HCT116 (cell line): ENCODE measurements around the gene SPOCK3. TPM values are rescaled to one million over a fixed set of nuclear protein-coding genes. Genes with fewer than 3 reads are reported as not detected.

Source experiments
- ATAC-seq: fragments of 200-7000 bp; cut with Tn5 transposase; 2 replicates; pipeline ENCODE4 v1.9.1; 2020; ENCODE audit warnings: mild to moderate bottlenecking, moderate library complexity
- Bru-seq: library from RNA; stranded (reverse); fragments of 400-500 nt; gene quantifications from one replicate; lab custom pipeline; 2021; lab: Mats Ljungman, UMichigan
- BruChase-seq, 2 experiments: library from RNA; stranded (reverse); fragments of 400-500 nt; gene quantifications; one replicate each; lab custom pipeline; 2021; lab: Mats Ljungman, UMichigan
- BruUV-seq: library from RNA; stranded (reverse); fragments of 400-500 nt; replicated peaks from 2 replicates; lab custom pipeline; 2021; lab: Mats Ljungman, UMichigan
- CTCF ChIA-PET: fragments of 300-600 bp; sonication (Branson Sonifier 250); formaldehyde crosslinking; loops from one replicate; lab custom pipeline; 2021; ENCODE audit warnings: antibody characterized with exemption; lab: Charles Lee
- POLR2A ChIA-PET: fragments of 300-600, 350-600 bp; sonication (Branson Sonifier 250); formaldehyde crosslinking; loops from one replicate; lab custom pipeline; 2021; ENCODE audit warnings: antibody characterized with exemption; lab: Charles Lee
- RAD21 ChIA-PET, 2 experiments: fragments of 300-600 bp; sonication (Branson Sonifier 250); formaldehyde crosslinking; loops; one replicate each; lab custom pipeline; 2023; ENCODE audit warnings: low total read pairs in 2 of 2; ENCODE audit not compliant: uncharacterized antibody in 2 of 2, unreplicated experiment in 2 of 2, low non-redundant PET in 1 of 2; lab: Charles Lee
- DNase-seq: peaks from one replicate; pipeline ENCODE4 v3.0.0-alpha.2; 2010; ENCODE audit warnings: low read depth, low spot score
- H2AFZ ChIP-seq: fragments of 200-600 bp; shearing (Covaris generic), sonication (generic); 2 replicates; pipeline ENCODE4 v1.6.1; 2017; ENCODE audit warnings: low read depth, mixed run types, mixed read lengths, antibody characterized with exemption, low read length; ENCODE audit not compliant: poor library complexity, severe bottlenecking
- H3K27ac ChIP-seq: 2 replicates; pipeline ENCODE4 v1.5.1; 2012; ENCODE audit warnings: low read depth, low read length
- H3K27me3 ChIP-seq: fragments of 200-600 bp; sonication (generic); 2 replicates; pipeline ENCODE4 v1.6.1; 2016; ENCODE audit warnings: mixed run types, low read length, mixed read lengths; ENCODE audit not compliant: insufficient read depth
- H3K36me3 ChIP-seq, 2 experiments: fragments of 200-500 bp in 1 of 2; fragments of 200-600 bp in 1 of 2; sonication (Bioruptor generic) in 1 of 2; sonication (generic) in 1 of 2; 2 replicates each; pipeline versions ENCODE4 v1.5.1 to v1.6.1; 2014 to 2016; ENCODE audit warnings: low read length in 2 of 2, inconsistent platforms in 1 of 2, mixed read lengths in 1 of 2, mixed run types in 1 of 2; ENCODE audit not compliant: insufficient read depth in 2 of 2, control insufficient read depth in 1 of 2
- H3K4me1 ChIP-seq, 2 experiments: fragments of 200-600 bp in 1 of 2; sonication (generic) in 1 of 2; 2 replicates each; pipeline versions ENCODE4 v1.5.1 to v1.6.1; 2012 to 2017; ENCODE audit warnings: low read length in 2 of 2, inconsistent platforms in 1 of 2, mild to moderate bottlenecking in 1 of 2, mixed read lengths in 1 of 2, mixed run types in 1 of 2, moderate library complexity in 1 of 2; ENCODE audit not compliant: insufficient read depth in 2 of 2, control insufficient read depth in 1 of 2
- H3K4me2 ChIP-seq: fragments of 200-600 bp; sonication (generic); 2 replicates; pipeline ENCODE4 v1.6.1; 2017; ENCODE audit warnings: mixed run types, low read length, mixed read lengths
- H3K4me3 ChIP-seq, 2 experiments: fragments of 200-600 bp in 1 of 2; sonication (generic) in 1 of 2; replicated peaks in 1 of 2; 2 replicates each; pipeline ENCODE4 v1.5.1; 2011 to 2016; ENCODE audit warnings: low read length in 2 of 2, control low read depth in 1 of 2, low read depth in 1 of 2, mild to moderate bottlenecking in 1 of 2, mixed read lengths in 1 of 2, mixed run types in 1 of 2
- H3K79me2 ChIP-seq: fragments of 200-600 bp; sonication (generic); 2 replicates; pipeline ENCODE4 v1.6.1; 2017; ENCODE audit warnings: mild to moderate bottlenecking, mixed run types, low read length, moderate library complexity, mixed read lengths; ENCODE audit not compliant: insufficient read depth
- H3K9ac ChIP-seq: fragments of 200-600 bp; sonication (generic); 2 replicates; pipeline ENCODE4 v1.6.1; 2016; ENCODE audit warnings: low read length, mixed read lengths
- H3K9me2 ChIP-seq: fragments of 200-600 bp; sonication (generic), shearing (Covaris generic); 2 replicates; pipeline ENCODE4 v1.6.1; 2017; ENCODE audit warnings: mixed run types, mild to moderate bottlenecking, moderate library complexity; ENCODE audit not compliant: insufficient read depth
- H3K9me3 ChIP-seq, 2 experiments: fragments of 200-500 bp in 1 of 2; fragments of 200-600 bp in 1 of 2; sonication (Bioruptor generic) in 1 of 2; sonication (generic) in 1 of 2; 2 replicates each; pipeline ENCODE4 v1.6.1; 2014 to 2017; ENCODE audit warnings: low read length in 2 of 2, mixed read lengths in 2 of 2, inconsistent platforms in 1 of 2, low read depth in 1 of 2, mild to moderate bottlenecking in 1 of 2, mixed run types in 1 of 2, moderate library complexity in 1 of 2; ENCODE audit not compliant: control insufficient read depth in 1 of 2, insufficient read depth in 1 of 2
- H4K20me1 ChIP-seq: fragments of 200-600 bp; sonication (generic), shearing (Covaris generic); 2 replicates; pipeline ENCODE4 v1.6.1; 2017; ENCODE audit warnings: mixed run types, mild to moderate bottlenecking, moderate library complexity; ENCODE audit not compliant: insufficient read depth
- CBX3 ChIP-seq: IDR thresholded peaks from 2 replicates; pipeline ENCODE4 v1.6.1; 2012; ENCODE audit warnings: low read depth
- CTCF ChIP-seq, 3 experiments: fragments of 200-600 bp in 1 of 3; sonication (generic) in 1 of 3; IDR thresholded peaks in 2 of 3; conservative IDR thresholded peaks in 1 of 3; 2 replicates each; pipeline ENCODE4 v1.5.1; 2012 to 2017; ENCODE audit warnings: low read depth in 2 of 3, low read length in 2 of 3, antibody characterized with exemption in 1 of 3, borderline replicate concordance in 1 of 3, control low read depth in 1 of 3, mild to moderate bottlenecking in 1 of 3, mixed read lengths in 1 of 3, mixed run types in 1 of 3, moderate library complexity in 1 of 3; ENCODE audit not compliant: insufficient read depth in 1 of 3
- EZH2phosphoT487 ChIP-seq: fragments of 200-600 bp; IDR thresholded peaks from 2 replicates; pipeline ENCODE4 v1.6.1; 2018; ENCODE audit warnings: antibody characterized with exemption, borderline replicate concordance
- MAX ChIP-seq: IDR thresholded peaks from 2 replicates; pipeline ENCODE4 v1.6.1; 2012
- RAD21 ChIP-seq: IDR thresholded peaks from 2 replicates; pipeline ENCODE4 v1.6.1; 2012; ENCODE audit warnings: low read depth, mild to moderate bottlenecking
- SIN3A ChIP-seq: IDR thresholded peaks from 2 replicates; pipeline ENCODE4 v1.6.1; 2012; ENCODE audit warnings: low read depth
- TCF7L2 ChIP-seq: IDR thresholded peaks from 2 replicates; pipeline ENCODE4 v1.7.0; 2011; ENCODE audit warnings: borderline replicate concordance, inconsistent platforms; ENCODE audit not compliant: insufficient read depth, insufficient read length; ENCODE audit errors: extremely low read depth
- ZNF274 ChIP-seq: fragments of 200-500 bp; sonication (Bioruptor generic); IDR thresholded peaks from 2 replicates; pipeline ENCODE4 v1.6.1; 2014; ENCODE audit warnings: mild to moderate bottlenecking, low read depth, low read length, inconsistent platforms
- intact Hi-C: fragments of 100-400 bp; cut with micrococcal nuclease; formaldehyde crosslinking; loops from 2 replicates; pipeline ENCODE4 v1.10.0; 2022
- long read RNA-seq: library from polyadenylated mRNA; unstranded; transcript quantifications from one replicate; pipeline ENCODE4 v2.0.0, GENCODE V29; 2021; ENCODE audit not compliant: unreplicated experiment
- polyA plus RNA-seq: library from polyadenylated mRNA; unstranded; fragments of >200 nt; gene quantifications from 2 replicates; pipeline ENCODE4 v1.2.1, GENCODE V29; 2012; ENCODE audit warnings: missing spikeins
- total RNA-seq: library from RNA; stranded (reverse); gene quantifications from one replicate; pipeline ENCODE4 v1.2.1, GENCODE V29; 2021; ENCODE audit not compliant: unreplicated experiment

The SPOCK3 gene
- total RNA-seq (1.7 TPM), Bru-seq, nascent RNA (percentile 22 among the genes with signal in this experiment), BruChase-seq, experiment 1, labeled RNA remaining after a 6-hour chase (percentile 9 among the genes with signal in this experiment), BruChase-seq, experiment 2, labeled RNA remaining after a 2-hour chase (percentile 17 among the genes with signal in this experiment)
- 1.4 and 1.6 TPM in 2 replicates for polyA plus RNA-seq
- long read RNA-seq, transcript SPOCK3-202 (11 exons, 2,936 nt), result major isoform, 8 of 10 reads
- long read RNA-seq, partial matches to known transcripts, result 0 of 10 reads
- long read RNA-seq, other reads (novel, unspliced or antisense), result 0 of 10 reads

- Histone ChIP-seq H3K9ac (peak within 1 kb of the TSS; percentile 53), H3K9me2 (no peaks in the 10 kb centered on the region), H3K9me3 (no peaks in the 10 kb centered on the region), H2AFZ (peak within 1 kb of the TSS; percentile 100), H3K4me3 (peak within 1 kb of the TSS; percentile 59 to 75), H3K36me3 (no peaks in the 10 kb centered on the region), H3K27me3 (no peaks in the 10 kb centered on the region), H3K4me2 (peak within 1 kb of the TSS; percentile 97), H3K4me1 (peaks cover 4 to 10% of the 10 kb centered on the region in 2 experiments; a peak in 1 of 4 replicates), H3K79me2 (no peaks in the 10 kb centered on the region), H3K27ac (no peak within 1 kb of the TSS), H4K20me1 (no peaks in the 10 kb centered on the region)
- POLR2A ChIA-PET, result interaction anchor here (0.7 kb wide), 1 partner anchor 222 kb away, joined by 3 read pairs; no protein-coding TSS in a partner anchor
- RAD21 ChIA-PET, result no interaction called here
- DNase-seq, result peak; percentile 18
- CTCF ChIA-PET, result interaction anchor here (0.7 kb wide), 1 partner anchor 1052 kb away, joined by 4 read pairs; no protein-coding TSS in a partner anchor
- peak; percentile 83 for ATAC-seq
- intact Hi-C loops, result no loop called here
- no TSS peak for BruUV-seq
- no peak for TF ChIP-seq CTCF (IDR thresholded peaks at IDR 0.05 in 2 of 3, conservative IDR thresholded peaks at IDR 0.05 in 1 of 3; ENCODE audit: borderline replicate concordance in 1 of 3, insufficient read depth in 1 of 3, low read depth in 2 of 3, low read length in 2 of 3)
- no peak for TF ChIP-seq SIN3A
- no peak for TF ChIP-seq TCF7L2
- TF ChIP-seq ZNF274, result no peak
- 0 out of 2 replicates have a peak, but pooled peaks have one; percentile 43 for TF ChIP-seq CBX3
- TF ChIP-seq EZH2phosphoT487, result no peak
- peak; percentile 62; the same call in 1 of the 2 replicates for TF ChIP-seq MAX
- TF ChIP-seq RAD21, result no peak
Measured at GRCh38 chr4:167234316-167234881, at the start of gene SPOCK3. Gene SPOCK3, minus strand, starts transcription at chr4:167234494.
